ENCODE results near the gene HACD1.

Gene HACD1

GRCh38 chr10:17562614-17563013, 54.6 kb downstream of the HACD1 start:
- DNase-seq (ENCODE audit: insufficient read length, low spot score) (no peak), FAIRE-seq (no peak)
- TF ChIP-seq CTCF (IDR thresholded peaks at IDR 0.05; ENCODE audit: insufficient read depth, missing control alignments) = no peak

GRCh38 chr10:17561111-17561510, 56.1 kb downstream of the HACD1 start:
- TF ChIP-seq CTCF (IDR thresholded peaks at IDR 0.05; ENCODE audit: insufficient read depth, missing control alignments) = no peak
- DNase-seq (ENCODE audit: insufficient read length, low spot score) (no peak), FAIRE-seq (no peak)

- DNase-seq (ENCODE audit: insufficient read length, low spot score) = no peak
- TF ChIP-seq CTCF (IDR thresholded peaks at IDR 0.05; ENCODE audit: insufficient read depth, missing control alignments) = no peak
- no peak for FAIRE-seq
Observed at GRCh38 chr10:17557459-17557858, 59.7 kb downstream of the HACD1 start.

GRCh38 chr10:17548770-17549169, 68.4 kb downstream of the HACD1 start:
- no peak for TF ChIP-seq CTCF (IDR thresholded peaks at IDR 0.05; ENCODE audit: insufficient read depth, missing control alignments)
- DNase-seq (ENCODE audit: insufficient read length, low spot score) (no peak), FAIRE-seq (no peak)

GRCh38 chr10:17548162-17548561, 69.0 kb downstream of the HACD1 start:
- TF ChIP-seq CTCF (IDR thresholded peaks at IDR 0.05; ENCODE audit: insufficient read depth, missing control alignments) = no peak
- DNase-seq (ENCODE audit: insufficient read length, low spot score) (no peak), FAIRE-seq (no peak)

- FAIRE-seq (no peak), DNase-seq (ENCODE audit: insufficient read length, low spot score) (no peak)
- no peak for TF ChIP-seq CTCF (IDR thresholded peaks at IDR 0.05; ENCODE audit: insufficient read depth, missing control alignments)
Observed at GRCh38 chr10:17547060-17547459, 70.1 kb downstream of the HACD1 start.

GRCh38 chr10:17544465-17544864, 72.7 kb downstream of the HACD1 start:
- FAIRE-seq (no peak), DNase-seq (ENCODE audit: insufficient read length, low spot score) (no peak)
- no peak for TF ChIP-seq CTCF (IDR thresholded peaks at IDR 0.05; ENCODE audit: insufficient read depth, missing control alignments)

Data from D721Med (cell line).